Ishikawa (cell line): ENCODE measurements around the gene CIC.

Experiments used
- CEBPB ChIP-seq: IDR thresholded peaks from 2 replicates; pipeline ENCODE4 v1.6.1; 2012
- CREB1 ChIP-seq: IDR thresholded peaks from 2 replicates; pipeline ENCODE4 v1.6.1; 2012; ENCODE audit warnings: low read depth
- EGR1 ChIP-seq: IDR thresholded peaks from 2 replicates; pipeline ENCODE4 v1.6.1; 2012
- EP300 ChIP-seq: IDR thresholded peaks from 2 replicates; pipeline ENCODE4 v1.6.1; 2012; ENCODE audit warnings: borderline replicate concordance
- FOXM1 ChIP-seq: IDR thresholded peaks from 2 replicates; pipeline ENCODE4 v1.6.1; 2012; ENCODE audit warnings: low read depth, borderline replicate concordance
- NFIC ChIP-seq: IDR thresholded peaks from 2 replicates; pipeline ENCODE4 v1.6.1; 2012
- RAD21 ChIP-seq: IDR thresholded peaks from 2 replicates; pipeline ENCODE4 v1.6.1; 2012; ENCODE audit warnings: low read depth
- TAF1 ChIP-seq: IDR thresholded peaks from 2 replicates; pipeline ENCODE4 v1.6.1; 2012; ENCODE audit warnings: low read depth, mild to moderate bottlenecking
- TCF12 ChIP-seq: IDR thresholded peaks from 2 replicates; pipeline ENCODE4 v1.6.1; 2012; ENCODE audit warnings: low read depth
- TEAD4 ChIP-seq: IDR thresholded peaks from 2 replicates; pipeline ENCODE4 v1.6.1; 2012
- YY1 ChIP-seq: IDR thresholded peaks from 2 replicates; pipeline ENCODE4 v1.6.1; 2012; ENCODE audit warnings: low read depth
- ZBTB7A ChIP-seq: IDR thresholded peaks from 2 replicates; pipeline ENCODE4 v1.6.1; 2012; ENCODE audit warnings: low read depth
- TF ChIP-seq, protein P1 (sequence below): IDR thresholded peaks from 2 replicates; pipeline ENCODE4 v1.6.1; 2012
- TF ChIP-seq, protein P2 (sequence below): IDR thresholded peaks from 2 replicates; pipeline ENCODE4 v1.6.1; 2012; ENCODE audit warnings: low read depth, mild to moderate bottlenecking
- TF ChIP-seq, protein P3 (sequence below): IDR thresholded peaks from 2 replicates; pipeline ENCODE4 v1.6.1; 2012

The CIC gene

DNA sequence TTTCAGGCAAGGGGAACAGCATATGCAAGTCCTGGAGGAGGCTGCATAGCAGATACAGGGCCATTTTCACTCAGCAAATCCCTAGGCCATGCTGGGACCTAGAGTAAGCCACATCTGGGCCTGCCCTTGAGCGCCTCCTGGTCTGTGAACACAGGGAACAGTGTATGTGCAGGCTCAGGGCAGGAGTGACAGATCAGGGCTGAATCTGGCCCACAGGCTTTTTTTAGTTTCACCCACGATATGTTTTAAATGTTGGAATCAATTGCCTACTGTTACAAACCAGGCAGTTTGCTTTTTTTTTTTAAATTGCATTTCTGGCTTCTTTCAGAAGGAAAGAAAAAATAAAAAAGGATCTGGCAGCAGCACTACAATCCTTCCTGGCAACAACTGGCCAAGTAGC is 42.6 kb downstream of the CIC start:
- TF ChIP-seq, protein P1, sequence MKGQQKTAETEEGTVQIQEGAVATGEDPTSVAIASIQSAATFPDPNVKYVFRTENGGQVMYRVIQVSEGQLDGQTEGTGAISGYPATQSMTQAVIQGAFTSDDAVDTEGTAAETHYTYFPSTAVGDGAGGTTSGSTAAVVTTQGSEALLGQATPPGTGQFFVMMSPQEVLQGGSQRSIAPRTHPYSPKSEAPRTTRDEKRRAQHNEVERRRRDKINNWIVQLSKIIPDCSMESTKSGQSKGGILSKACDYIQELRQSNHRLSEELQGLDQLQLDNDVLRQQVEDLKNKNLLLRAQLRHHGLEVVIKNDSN: no peak
- no peak for TF ChIP-seq TAF1
- TF ChIP-seq CREB1: no peak
- TF ChIP-seq EGR1: no peak
- TF ChIP-seq CEBPB: no peak
- TF ChIP-seq TCF12: no peak
- no peak for TF ChIP-seq ZBTB7A
- no peak for TF ChIP-seq NFIC
- TF ChIP-seq, protein P2, sequence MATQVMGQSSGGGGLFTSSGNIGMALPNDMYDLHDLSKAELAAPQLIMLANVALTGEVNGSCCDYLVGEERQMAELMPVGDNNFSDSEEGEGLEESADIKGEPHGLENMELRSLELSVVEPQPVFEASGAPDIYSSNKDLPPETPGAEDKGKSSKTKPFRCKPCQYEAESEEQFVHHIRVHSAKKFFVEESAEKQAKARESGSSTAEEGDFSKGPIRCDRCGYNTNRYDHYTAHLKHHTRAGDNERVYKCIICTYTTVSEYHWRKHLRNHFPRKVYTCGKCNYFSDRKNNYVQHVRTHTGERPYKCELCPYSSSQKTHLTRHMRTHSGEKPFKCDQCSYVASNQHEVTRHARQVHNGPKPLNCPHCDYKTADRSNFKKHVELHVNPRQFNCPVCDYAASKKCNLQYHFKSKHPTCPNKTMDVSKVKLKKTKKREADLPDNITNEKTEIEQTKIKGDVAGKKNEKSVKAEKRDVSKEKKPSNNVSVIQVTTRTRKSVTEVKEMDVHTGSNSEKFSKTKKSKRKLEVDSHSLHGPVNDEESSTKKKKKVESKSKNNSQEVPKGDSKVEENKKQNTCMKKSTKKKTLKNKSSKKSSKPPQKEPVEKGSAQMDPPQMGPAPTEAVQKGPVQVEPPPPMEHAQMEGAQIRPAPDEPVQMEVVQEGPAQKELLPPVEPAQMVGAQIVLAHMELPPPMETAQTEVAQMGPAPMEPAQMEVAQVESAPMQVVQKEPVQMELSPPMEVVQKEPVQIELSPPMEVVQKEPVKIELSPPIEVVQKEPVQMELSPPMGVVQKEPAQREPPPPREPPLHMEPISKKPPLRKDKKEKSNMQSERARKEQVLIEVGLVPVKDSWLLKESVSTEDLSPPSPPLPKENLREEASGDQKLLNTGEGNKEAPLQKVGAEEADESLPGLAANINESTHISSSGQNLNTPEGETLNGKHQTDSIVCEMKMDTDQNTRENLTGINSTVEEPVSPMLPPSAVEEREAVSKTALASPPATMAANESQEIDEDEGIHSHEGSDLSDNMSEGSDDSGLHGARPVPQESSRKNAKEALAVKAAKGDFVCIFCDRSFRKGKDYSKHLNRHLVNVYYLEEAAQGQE: no peak
- no peak for TF ChIP-seq YY1
- no peak for TF ChIP-seq RAD21
- no peak for TF ChIP-seq TEAD4
- TF ChIP-seq, protein P3, sequence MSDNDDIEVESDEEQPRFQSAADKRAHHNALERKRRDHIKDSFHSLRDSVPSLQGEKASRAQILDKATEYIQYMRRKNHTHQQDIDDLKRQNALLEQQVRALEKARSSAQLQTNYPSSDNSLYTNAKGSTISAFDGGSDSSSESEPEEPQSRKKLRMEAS: no peak
- no peak for TF ChIP-seq FOXM1
- TF ChIP-seq EP300: no peak

- TF ChIP-seq CREB1: no peak
- no peak for TF ChIP-seq CEBPB
- no peak for TF ChIP-seq FOXM1
- TF ChIP-seq EP300: no peak
- TF ChIP-seq, protein P3: no peak
- no peak for TF ChIP-seq NFIC
- no peak for TF ChIP-seq RAD21
- TF ChIP-seq, protein P1: no peak
- no peak for TF ChIP-seq TAF1
- TF ChIP-seq YY1: no peak
- no peak for TF ChIP-seq TCF12
- TF ChIP-seq ZBTB7A: no peak
- no peak for TF ChIP-seq EGR1
- no peak for TF ChIP-seq TEAD4
These were observed 43.3 kb downstream of the CIC start for GRCh38 chr19:42312370-42312769.

DNA sequence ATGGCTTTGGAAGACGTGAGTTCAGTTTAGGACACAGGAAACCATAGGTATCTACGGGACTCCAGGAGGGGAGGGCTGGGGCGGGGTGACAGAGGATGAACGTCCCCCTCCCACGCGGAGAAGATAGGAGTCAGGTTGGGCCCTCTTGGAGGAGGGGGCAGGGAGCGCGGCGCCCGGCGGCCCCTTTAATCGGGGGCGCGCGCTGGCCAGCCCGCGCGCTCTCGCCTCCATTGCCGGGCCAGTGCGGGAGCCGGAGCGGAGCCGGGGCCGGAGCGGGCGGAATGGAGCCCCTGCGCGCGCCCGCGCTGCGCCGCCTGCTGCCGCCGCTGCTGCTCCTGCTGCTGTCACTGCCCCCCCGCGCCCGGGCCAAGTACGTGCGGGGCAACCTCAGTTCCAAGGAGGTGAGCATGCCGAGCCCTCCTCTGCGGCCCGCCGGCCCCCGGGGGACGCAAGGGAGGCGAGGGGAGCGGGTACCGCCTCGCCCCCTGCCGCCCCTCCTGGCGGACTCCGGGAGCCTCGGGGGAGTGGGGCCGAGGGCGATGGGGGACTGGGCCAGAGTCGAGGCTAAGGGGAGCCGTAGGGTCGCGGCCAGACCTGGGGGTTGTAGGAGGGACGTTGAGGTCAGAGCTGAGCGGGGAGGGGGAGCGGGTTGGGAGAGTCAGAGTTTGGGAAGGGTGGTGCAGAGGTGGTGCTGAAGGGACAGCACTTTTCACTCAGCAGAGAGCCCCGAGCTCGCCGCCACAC is 44.2 kb downstream of the CIC start, which contains the start of gene TMEM145:
Gene TMEM145, plus strand, starts transcription at position 214 of the 744 bp plus-strand sequence. Its CDS starts 68 bp downstream, at position 282.
- no peak for TF ChIP-seq CREB1
- no peak for TF ChIP-seq YY1
- no peak for TF ChIP-seq NFIC
- TF ChIP-seq, protein P3: peak; percentile 40; the same call in 1 of the 2 replicates
- TF ChIP-seq RAD21: no peak
- TF ChIP-seq TCF12: no peak
- TF ChIP-seq EP300: no peak
- TF ChIP-seq, protein P2: peak; percentile 88
- TF ChIP-seq ZBTB7A: peak; percentile 85
- no peak for TF ChIP-seq TAF1
- no peak for TF ChIP-seq FOXM1
- no peak for TF ChIP-seq EGR1
- TF ChIP-seq, protein P1: no peak
- TF ChIP-seq TEAD4: no peak
- TF ChIP-seq CEBPB: no peak

GRCh38 chr19:42313840-42314755 is 45.0 kb downstream of the CIC start:
- TF ChIP-seq TAF1 (no peak), TCF12 (no peak), ZBTB7A (no peak), NFIC (no peak), FOXM1 (no peak), CREB1 (no peak), TEAD4 (no peak), RAD21 (no peak), EP300 (no peak), EGR1 (no peak), YY1 (no peak), CEBPB (no peak)
- TF ChIP-seq, protein P2: no peak
- TF ChIP-seq, protein P3: no peak
- TF ChIP-seq, protein P1: no peak
